K562 (cell line): ENCODE measurements around the gene IPO9. TPM values are rescaled to one million over a fixed set of nuclear protein-coding genes. Genes with fewer than 3 reads are reported as not detected.

Source experiments
- ATAC-seq: fragments of 200-7000 bp; cut with Tn5 transposase; 3 replicates; pipeline ENCODE4 v1.9.1; 2020; ENCODE audit warnings: moderate library complexity
- BruUV-seq: library from RNA; stranded (reverse); fragments of 400-500 nt; replicated peaks from 2 replicates; lab custom pipeline; 2021; lab: Mats Ljungman, UMichigan
- CTCF ChIA-PET: fragments of 300-600 bp; formaldehyde crosslinking; extraction: SDS; loops from one replicate; lab custom pipeline; 2021; ENCODE audit warnings: low intra/inter-chr PET ratio; lab: Yijun Ruan, JAX
- POLR2A ChIA-PET: fragments of 300-600, 350-650 bp; sonication (Branson Sonifier 250); formaldehyde crosslinking; extraction: SDS; loops from one replicate; lab custom pipeline; 2021; ENCODE audit warnings: antibody characterized with exemption, inconsistent platforms; lab: Yijun Ruan, JAX
- DNase-seq, 4 experiments: peaks; one replicate each; pipeline versions ENCODE4 v3.0.0 to v3.0.0-alpha.2; 2011 to 2018; ENCODE audit warnings: low spot score in 3 of 4, mixed read lengths in 3 of 4; ENCODE audit errors: extremely low read depth in 1 of 4
- FAIRE-seq: peaks from 2 replicates; lab custom pipeline; 2011; peaks lifted over from hg19 to GRCh38; lab: Jason Lieb, UNC
- H2AFZ ChIP-seq: 2 replicates; pipeline ENCODE4 v1.6.0; 2011; ENCODE audit warnings: low read depth, low read length, control low read depth, inconsistent platforms
- H3K27ac ChIP-seq: fragments of 200-600 bp; 3 replicates; pipeline ENCODE4 v1.8.0; 2011; ENCODE audit warnings: low read depth, mild to moderate bottlenecking, control low read depth, inconsistent platforms, low read length, moderate library complexity, mixed read lengths; ENCODE audit errors: extremely low read depth
- H3K27me3 ChIP-seq, 2 experiments: fragments of 300-600 bp in 1 of 2; 2 replicates in 1 of 2; 3 replicates in 1 of 2; pipeline versions ENCODE4 v1.6.0 to v1.8.0; 2011; ENCODE audit warnings: inconsistent platforms in 2 of 2, low read length in 2 of 2, mild to moderate bottlenecking in 1 of 2, mixed read lengths in 1 of 2, moderate library complexity in 1 of 2; ENCODE audit not compliant: control insufficient read depth in 2 of 2, insufficient read depth in 2 of 2
- H3K36me3 ChIP-seq: fragments of 300-600 bp; 3 replicates; pipeline ENCODE4 v1.8.0; 2011; ENCODE audit warnings: mild to moderate bottlenecking, low read length, inconsistent platforms; ENCODE audit not compliant: control insufficient read depth, insufficient read depth
- H3K4me1 ChIP-seq, 2 experiments: fragments of 200-600 bp in 1 of 2; replicated peaks in 1 of 2; 2 replicates in 1 of 2; 3 replicates in 1 of 2; pipeline versions ENCODE4 v1.5.1 to v1.8.0; 2011; ENCODE audit warnings: inconsistent platforms in 2 of 2, low read length in 2 of 2, mild to moderate bottlenecking in 1 of 2, mixed read lengths in 1 of 2, moderate library complexity in 1 of 2; ENCODE audit not compliant: control insufficient read depth in 2 of 2, insufficient read depth in 2 of 2
- H3K4me2 ChIP-seq: 2 replicates; pipeline ENCODE4 v1.6.1; 2011; ENCODE audit warnings: low read length, control low read depth, inconsistent platforms, mixed read lengths; ENCODE audit not compliant: insufficient read depth
- H3K4me3 ChIP-seq: fragments of 200-600 bp; sonication (generic), shearing (Covaris generic); 2 replicates; pipeline ENCODE4 v1.5.1; 2016; ENCODE audit warnings: control low read depth, inconsistent platforms
- H3K79me2 ChIP-seq: fragments of 200-600 bp; 3 replicates; pipeline ENCODE4 v1.8.0; 2011; ENCODE audit warnings: low read length, inconsistent platforms; ENCODE audit not compliant: control insufficient read depth, insufficient read depth
- H3K9ac ChIP-seq, 2 experiments: 2 replicates each; pipeline versions ENCODE4 v1.6.0 to v1.6.1; 2011; ENCODE audit warnings: low read depth in 2 of 2, low read length in 2 of 2, control low read depth in 1 of 2, inconsistent platforms in 1 of 2, mild to moderate bottlenecking in 1 of 2, mixed read lengths in 1 of 2; ENCODE audit not compliant: insufficient read depth in 1 of 2
- H3K9me1 ChIP-seq: one replicate; pipeline ENCODE4 v1.6.0; 2011; ENCODE audit warnings: inconsistent platforms, mild to moderate bottlenecking, low read length, moderate library complexity; ENCODE audit not compliant: control insufficient read depth, insufficient read depth
- H3K9me3 ChIP-seq: replicated peaks from 2 replicates; pipeline ENCODE4 v1.5.1; 2011; ENCODE audit warnings: low read depth, low read length, inconsistent platforms; ENCODE audit not compliant: control insufficient read depth, insufficient read depth
- H4K20me1 ChIP-seq: replicated peaks from 2 replicates; pipeline ENCODE4 v1.6.1; 2011; ENCODE audit warnings: low read length, inconsistent platforms, mixed read lengths; ENCODE audit not compliant: control insufficient read depth, insufficient read depth
- ELF4 ChIP-seq: fragments of 450-650 bp; formaldehyde crosslinking; IDR thresholded peaks from 2 replicates; pipeline ENCODE4 v1.4.0; 2022; ENCODE audit warnings: missing genetic modification characterization
- FOXA1 ChIP-seq: fragments of 450-650 bp; IDR thresholded peaks from 2 replicates; pipeline ENCODE4 v1.6.1; 2016; ENCODE audit warnings: mild to moderate bottlenecking, borderline replicate concordance
- GABPB2 ChIP-seq: fragments of 250-450 bp; sonication (Bioruptor Pico); conservative IDR thresholded peaks from 2 replicates; pipeline ENCODE4 v1.5.1; 2021; ENCODE audit warnings: mild to moderate bottlenecking
- ILK ChIP-seq: fragments of 450-650 bp; IDR thresholded peaks from 2 replicates; pipeline ENCODE4 v1.6.1; 2016; ENCODE audit warnings: missing genetic modification characterization, low read depth, mild to moderate bottlenecking, missing compliant biosample characterization, moderate library complexity, borderline replicate concordance
- MTA3 ChIP-seq: fragments of 450-650 bp; formaldehyde crosslinking; IDR thresholded peaks from 2 replicates; pipeline ENCODE4 v1.6.1; 2017; ENCODE audit warnings: mild to moderate bottlenecking, borderline replicate concordance
- NR3C1 ChIP-seq: sonication (generic); formaldehyde crosslinking; IDR thresholded peaks from 2 replicates; pipeline ENCODE4 v1.8.1; 2022; ENCODE audit warnings: missing genetic modification reagents
- RAD51 ChIP-seq: fragments of 450-650 bp; IDR thresholded peaks from 2 replicates; pipeline ENCODE4 v1.7.1; 2016; ENCODE audit warnings: low read depth, mild to moderate bottlenecking, borderline replicate concordance
- RBM15 ChIP-seq: fragments of 200-400 bp; formaldehyde crosslinking; IDR thresholded peaks from 2 replicates; pipeline ENCODE4 v1.6.1; 2018; ENCODE audit warnings: mild to moderate bottlenecking, low read length, moderate library complexity; ENCODE audit not compliant: insufficient read depth
- ZNF133 ChIP-seq: fragments of 250-450 bp; sonication (Bioruptor Pico); IDR thresholded peaks from 2 replicates; pipeline ENCODE4 v1.4.0; 2020; ENCODE audit warnings: mild to moderate bottlenecking
- ZNF212 ChIP-seq: fragments of 450-650 bp; formaldehyde crosslinking; IDR thresholded peaks from 2 replicates; pipeline ENCODE4 v1.4.0; 2020; ENCODE audit warnings: mild to moderate bottlenecking
- ZNF444 ChIP-seq: fragments of 250-450 bp; sonication (Bioruptor Pico); IDR thresholded peaks from 2 replicates; pipeline ENCODE4 v1.4.0; 2020; ENCODE audit warnings: mild to moderate bottlenecking, moderate library complexity
- WGBS: fragments of 100-300 bp; shearing (Covaris generic); methylation state at CpG from one replicate; pipeline ENCODE4 v1.1.6; 2016; ENCODE audit warnings: low coverage, mixed read lengths; ENCODE audit not compliant: insufficient coverage; ENCODE audit errors: missing lambda C conversion rate; 5-methylcytosine and 5-hydroxymethylcytosine counted together
- in situ Hi-C: fragments of 300-500 bp; cut with MboI; formaldehyde crosslinking; loops from 4 replicates; pipeline ENCODE4 v1.15.0; 2018; ENCODE audit warnings: inconsistent platforms, mixed read lengths
- intact Hi-C: fragments of 100-400 bp; cut with micrococcal nuclease; formaldehyde crosslinking; loops from 2 replicates; pipeline ENCODE4 v1.14.2; 2022
- polyA plus RNA-seq, 8 experiments: library from polyadenylated mRNA; depleted of rRNA in 4 of 8; stranded (reverse) in 5 of 8; unstranded in 3 of 8; fragments of >200 nt; fragmentation: Nextera tagmentation in 2 of 8; fragmentation: Illumina TruSeq in 1 of 8; extraction: Ambion mirVana in 2 of 8; extraction: Trizol in 1 of 8; gene quantifications; 2 replicates each; pipeline versions ENCODE4 v1.2.1 to v1.2.3, GENCODE V29; 2011 to 2014; ENCODE audit warnings: inconsistent platforms in 1 of 8, missing spikeins in 1 of 8
- total RNA-seq, 7 experiments: library from RNA; depleted of rRNA in 6 of 7; stranded (reverse); fragments of >200 nt in 6 of 7; fragmentation: Illumina TruSeq in 2 of 7; extraction: Trizol in 2 of 7; gene quantifications; 2 replicates each; pipeline versions ENCODE4 v1.2.1 to v1.2.3, GENCODE V29; 2011 to 2021; ENCODE audit warnings: low replicate concordance in 1 of 7
- TF ChIP-seq, protein P1 (sequence below), 2 experiments: fragments of 450-650 bp in 1 of 2; sonication (generic) in 1 of 2; formaldehyde crosslinking in 1 of 2; IDR thresholded peaks; 2 replicates each; pipeline versions ENCODE4 v1.7.1 to v1.9.0; 2016 to 2022; ENCODE audit warnings: inconsistent platforms in 1 of 2, mild to moderate bottlenecking in 1 of 2, missing genetic modification reagents in 1 of 2
- TF ChIP-seq, protein P2 (sequence below): fragments of 450-650 bp; IDR thresholded peaks from 2 replicates; pipeline ENCODE4 v1.6.1; 2014; ENCODE audit warnings: low read depth, mild to moderate bottlenecking, moderate library complexity, borderline replicate concordance

IPO9 gene
- total and polyA plus RNA-seq, 9 of the 15 experiments (the other 6 are each of a cell fraction or from before 2014, with no cell fraction given): 27.9 to 78.6 (median 43.9) TPM

DNA sequence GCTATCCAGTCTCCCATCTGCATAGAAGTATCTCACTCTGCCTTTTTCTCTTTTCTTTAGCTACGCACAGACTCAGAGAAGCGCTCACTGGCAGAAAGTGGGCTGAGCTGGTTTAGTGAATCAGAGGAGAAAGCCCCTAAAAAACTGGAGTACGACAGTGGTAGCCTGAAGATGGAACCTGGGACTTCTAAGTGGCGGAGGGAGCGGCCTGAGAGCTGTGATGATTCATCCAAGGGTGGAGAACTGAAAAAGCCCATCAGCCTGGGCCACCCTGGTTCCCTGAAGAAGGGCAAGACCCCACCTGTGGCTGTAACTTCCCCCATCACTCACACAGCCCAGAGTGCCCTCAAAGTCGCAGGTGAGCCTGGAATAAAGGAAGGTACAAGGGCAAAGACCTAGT, 48.0 kb upstream of the IPO9 start:
- intact Hi-C loops (no loop called here), in situ Hi-C loops (loop anchor here (5.0 kb wide), 1 partner anchor 224 kb away; no protein-coding TSS in a partner anchor)
- H3K27ac ChIP-seq: no peak overlapping the region
- no peaks in the 10 kb centered on the region for H4K20me1 ChIP-seq
- no peaks in the 10 kb centered on the region for H3K79me2 ChIP-seq
- no peaks in the 10 kb centered on the region for H3K9me1 ChIP-seq
- FAIRE-seq: no peak
- H3K9ac ChIP-seq: no peak overlapping the region
- no peak overlapping the region for H3K4me2 ChIP-seq
- CTCF ChIA-PET: no interaction called here
- ATAC-seq: no peak
- POLR2A ChIA-PET: interaction anchor here (0.6 to 1.3 kb wide), 5 partner anchors 10 to 879 kb away, joined by 3 to 5 read pairs (median 4); no protein-coding TSS in a partner anchor
- no peak overlapping the region for H2AFZ ChIP-seq
- peaks cover 19% of the 10 kb centered on the region; the same call in 1 of the 3 replicates for H3K36me3 ChIP-seq
- no peak for DNase-seq
- H3K9me3 ChIP-seq: no peaks in the 10 kb centered on the region
- peaks cover 0 to 8% of the 10 kb centered on the region in 2 experiments; a peak in 1 of 5 replicates for H3K4me1 ChIP-seq
- BruUV-seq: no TSS peak
- H3K4me3 ChIP-seq: no peak overlapping the region
- WGBS: 42% methylated on average over 6 of the region's 6 CpGs
- H3K27me3 ChIP-seq: peaks cover 0 to 4% of the 10 kb centered on the region in 2 experiments; a peak in 1 of 5 replicates
- no peak for TF ChIP-seq ZNF212
- TF ChIP-seq ELF4 (CRISPR knock-in tag): no peak
- TF ChIP-seq, protein P1, sequence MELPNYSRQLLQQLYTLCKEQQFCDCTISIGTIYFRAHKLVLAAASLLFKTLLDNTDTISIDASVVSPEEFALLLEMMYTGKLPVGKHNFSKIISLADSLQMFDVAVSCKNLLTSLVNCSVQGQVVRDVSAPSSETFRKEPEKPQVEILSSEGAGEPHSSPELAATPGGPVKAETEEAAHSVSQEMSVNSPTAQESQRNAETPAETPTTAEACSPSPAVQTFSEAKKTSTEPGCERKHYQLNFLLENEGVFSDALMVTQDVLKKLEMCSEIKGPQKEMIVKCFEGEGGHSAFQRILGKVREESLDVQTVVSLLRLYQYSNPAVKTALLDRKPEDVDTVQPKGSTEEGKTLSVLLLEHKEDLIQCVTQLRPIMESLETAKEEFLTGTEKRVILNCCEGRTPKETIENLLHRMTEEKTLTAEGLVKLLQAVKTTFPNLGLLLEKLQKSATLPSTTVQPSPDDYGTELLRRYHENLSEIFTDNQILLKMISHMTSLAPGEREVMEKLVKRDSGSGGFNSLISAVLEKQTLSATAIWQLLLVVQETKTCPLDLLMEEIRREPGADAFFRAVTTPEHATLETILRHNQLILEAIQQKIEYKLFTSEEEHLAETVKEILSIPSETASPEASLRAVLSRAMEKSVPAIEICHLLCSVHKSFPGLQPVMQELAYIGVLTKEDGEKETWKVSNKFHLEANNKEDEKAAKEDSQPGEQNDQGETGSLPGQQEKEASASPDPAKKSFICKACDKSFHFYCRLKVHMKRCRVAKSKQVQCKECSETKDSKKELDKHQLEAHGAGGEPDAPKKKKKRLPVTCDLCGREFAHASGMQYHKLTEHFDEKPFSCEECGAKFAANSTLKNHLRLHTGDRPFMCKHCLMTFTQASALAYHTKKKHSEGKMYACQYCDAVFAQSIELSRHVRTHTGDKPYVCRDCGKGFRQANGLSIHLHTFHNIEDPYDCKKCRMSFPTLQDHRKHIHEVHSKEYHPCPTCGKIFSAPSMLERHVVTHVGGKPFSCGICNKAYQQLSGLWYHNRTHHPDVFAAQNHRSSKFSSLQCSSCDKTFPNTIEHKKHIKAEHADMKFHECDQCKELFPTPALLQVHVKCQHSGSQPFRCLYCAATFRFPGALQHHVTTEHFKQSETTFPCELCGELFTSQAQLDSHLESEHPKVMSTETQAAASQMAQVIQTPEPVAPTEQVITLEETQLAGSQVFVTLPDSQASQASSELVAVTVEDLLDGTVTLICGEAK (IDR thresholded peaks at IDR 0.05): no peak
- TF ChIP-seq, protein P1 (CRISPR knock-in tag; IDR thresholded peaks at IDR 0.05): no peak
- TF ChIP-seq ILK: no peak
- TF ChIP-seq NR3C1 (CRISPR knock-in tag): no peak
- no peak for TF ChIP-seq FOXA1
- TF ChIP-seq ZNF133 (CRISPR knock-in tag): no peak
- no peak for TF ChIP-seq MTA3
- no peak for TF ChIP-seq RAD51
- TF ChIP-seq, protein P2, sequence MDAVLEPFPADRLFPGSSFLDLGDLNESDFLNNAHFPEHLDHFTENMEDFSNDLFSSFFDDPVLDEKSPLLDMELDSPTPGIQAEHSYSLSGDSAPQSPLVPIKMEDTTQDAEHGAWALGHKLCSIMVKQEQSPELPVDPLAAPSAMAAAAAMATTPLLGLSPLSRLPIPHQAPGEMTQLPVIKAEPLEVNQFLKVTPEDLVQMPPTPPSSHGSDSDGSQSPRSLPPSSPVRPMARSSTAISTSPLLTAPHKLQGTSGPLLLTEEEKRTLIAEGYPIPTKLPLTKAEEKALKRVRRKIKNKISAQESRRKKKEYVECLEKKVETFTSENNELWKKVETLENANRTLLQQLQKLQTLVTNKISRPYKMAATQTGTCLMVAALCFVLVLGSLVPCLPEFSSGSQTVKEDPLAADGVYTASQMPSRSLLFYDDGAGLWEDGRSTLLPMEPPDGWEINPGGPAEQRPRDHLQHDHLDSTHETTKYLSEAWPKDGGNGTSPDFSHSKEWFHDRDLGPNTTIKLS: no peak
- TF ChIP-seq ZNF444 (CRISPR knock-in tag): no peak
- TF ChIP-seq GABPB2 (CRISPR knock-in tag): no peak
- no peak for TF ChIP-seq RBM15
